Activated CD8-positive, alpha-beta memory T cell treated with anti-CD3 and anti-CD28 coated beads for 4 hours (primary cell): ENCODE results near the gene UQCRC2.
"Not testable (repeated sequence)": the region's sequence is repeated elsewhere in the genome, so short reads cannot be mapped to it uniquely, and the experiment has no call there.

ENCODE experiments used
- DNase-seq, 2 donors: peaks; one replicate each; pipeline ENCODE4 v3.0.0-alpha.2; 2020; ENCODE audit warnings: low read depth in 2 of 2

UQCRC2 gene

GRCh38 chr16:21982108-21982507 is 28.9 kb downstream of the UQCRC2 start:
- no peak for DNase-seq

GRCh38 chr16:21984062-21984461 is 30.9 kb downstream of the UQCRC2 start:
- DNase-seq, result no peak

- no peak for DNase-seq
Observed at GRCh38 chr16:21985524-21985923, 32.4 kb downstream of the UQCRC2 start.

- DNase-seq, result no peak
Observed at GRCh38 chr16:21986692-21987246, 33.6 kb downstream of the UQCRC2 start.

GRCh38 chr16:21987498-21987897 is 34.3 kb downstream of the UQCRC2 start:
- no peak for DNase-seq

- no peak for DNase-seq
Observed at GRCh38 chr16:21989133-21989532, 36.0 kb downstream of the UQCRC2 start.

- no peak for DNase-seq
Observed at GRCh38 chr16:21989751-21990150, 36.6 kb downstream of the UQCRC2 start.

GRCh38 chr16:21990381-21990944 is 37.3 kb downstream of the UQCRC2 start:
- DNase-seq, result no peak

GRCh38 chr16:21991621-21992020 is 38.5 kb downstream of the UQCRC2 start:
- no peak for DNase-seq

- DNase-seq, result no peak
Observed at GRCh38 chr16:21994856-21995465, 41.8 kb downstream of the UQCRC2 start.

GRCh38 chr16:21996923-21997696 is 43.9 kb downstream of the UQCRC2 start:
- DNase-seq, result no peak

- DNase-seq, result no peak
Observed at GRCh38 chr16:21997697-21998480, 44.7 kb downstream of the UQCRC2 start.

- no peak for DNase-seq
Observed at GRCh38 chr16:22001591-22001990, 48.4 kb downstream of the UQCRC2 start.

GRCh38 chr16:22002047-22002446 is 48.9 kb downstream of the UQCRC2 start:
- DNase-seq, result not testable (repeated sequence)

GRCh38 chr16:22003195-22003594 is 50.0 kb downstream of the UQCRC2 start:
- DNase-seq, result no peak

GRCh38 chr16:22004341-22004740 is 51.2 kb downstream of the UQCRC2 start:
- DNase-seq, result no peak

GRCh38 chr16:22005746-22006145 is 52.6 kb downstream of the UQCRC2 start:
- no peak for DNase-seq

- no peak for DNase-seq
Observed at GRCh38 chr16:22006636-22007035, 53.5 kb downstream of the UQCRC2 start.

- DNase-seq, result no peak
Observed at GRCh38 chr16:22007159-22007508, 54.0 kb downstream of the UQCRC2 start.

GRCh38 chr16:22007509-22008214 is 54.5 kb downstream of the UQCRC2 start, which contains the start of gene MOSMO:
Gene MOSMO, plus strand, starts transcription at chr16:22008111. Its CDS starts 191 bp downstream, at chr16:22008302.
- peak; percentile 31 to 42 for DNase-seq
